K562 (cell line): ENCODE data around the gene FNBP1. TPM values are rescaled to one million over a fixed set of nuclear protein-coding genes. Genes with fewer than 3 reads are reported as not detected.

Experiments used
- ADNP ChIP-seq: fragments of 200-800 bp; sonication (Bioruptor generic); IDR thresholded peaks from 2 replicates; pipeline ENCODE4 v1.6.1; 2016; ENCODE audit warnings: missing genetic modification characterization, missing compliant biosample characterization
- HDGF ChIP-seq: fragments of 450-650 bp; IDR thresholded peaks from 2 replicates; pipeline ENCODE4 v1.6.1; 2016
- KLF1 ChIP-seq: fragments of 450-650 bp; IDR thresholded peaks from 2 replicates; pipeline ENCODE4 v1.6.1; 2016; ENCODE audit warnings: missing genetic modification characterization, missing compliant biosample characterization
- PRMT5 ChIP-seq: sonication (generic); formaldehyde crosslinking; IDR thresholded peaks from 2 replicates; pipeline ENCODE4 v1.5.0; 2020; ENCODE audit warnings: missing genetic modification reagents
- SMAD2 ChIP-seq: fragments of 150-350 bp; IDR thresholded peaks from 2 replicates; pipeline ENCODE4 v1.6.1; 2014; ENCODE audit warnings: low read depth, mild to moderate bottlenecking, low read length
- TCF7 ChIP-seq: sonication (generic); IDR thresholded peaks from 2 replicates; pipeline ENCODE4 v1.6.1; 2016; ENCODE audit warnings: antibody characterized with exemption, borderline replicate concordance
- TEAD1 ChIP-seq, 2 experiments: fragments of 450-650 bp in 1 of 2; sonication (generic) in 1 of 2; formaldehyde crosslinking; IDR thresholded peaks; 2 replicates each; pipeline versions ENCODE4 v1.4.0 to v1.8.0; 2020 to 2022; ENCODE audit warnings: mild to moderate bottlenecking in 2 of 2, missing genetic modification reagents in 1 of 2
- ZNF431 ChIP-seq: sonication (generic); formaldehyde crosslinking; IDR thresholded peaks from 2 replicates; pipeline ENCODE4 v1.8.0; 2022; ENCODE audit warnings: mild to moderate bottlenecking, missing genetic modification reagents
- ZNF583 ChIP-seq: fragments of 250-450 bp; sonication (Bioruptor Pico); IDR thresholded peaks from 2 replicates; pipeline ENCODE4 v1.4.0; 2020
- ZNF76 ChIP-seq: fragments of 250-450 bp; sonication (Bioruptor Pico); IDR thresholded peaks from 2 replicates; pipeline ENCODE4 v1.4.0; 2020; ENCODE audit warnings: mild to moderate bottlenecking, moderate library complexity, borderline replicate concordance
- polyA plus RNA-seq, 8 experiments: library from polyadenylated mRNA; depleted of rRNA in 4 of 8; stranded (reverse) in 5 of 8; unstranded in 3 of 8; fragments of >200 nt; fragmentation: Nextera tagmentation in 2 of 8; fragmentation: Illumina TruSeq in 1 of 8; extraction: Ambion mirVana in 2 of 8; extraction: Trizol in 1 of 8; gene quantifications; 2 replicates each; pipeline versions ENCODE4 v1.2.1 to v1.2.3, GENCODE V29; 2011 to 2014; ENCODE audit warnings: inconsistent platforms in 1 of 8, missing spikeins in 1 of 8
- total RNA-seq, 7 experiments: library from RNA; depleted of rRNA in 6 of 7; stranded (reverse); fragments of >200 nt in 6 of 7; fragmentation: Illumina TruSeq in 2 of 7; extraction: Trizol in 2 of 7; gene quantifications; 2 replicates each; pipeline versions ENCODE4 v1.2.1 to v1.2.3, GENCODE V29; 2011 to 2021; ENCODE audit warnings: low replicate concordance in 1 of 7
- TF ChIP-seq, protein P1 (sequence below), 2 experiments: fragments of 450-650 bp; IDR thresholded peaks; 2 replicates each; pipeline ENCODE4 v1.6.1; 2016; ENCODE audit warnings: mild to moderate bottlenecking in 2 of 2, borderline replicate concordance in 1 of 2, low read depth in 1 of 2, moderate library complexity in 1 of 2
- TF ChIP-seq, protein P2 (sequence below), 2 experiments: fragments of 250-450 bp in 1 of 2; fragments of 450-650 bp in 1 of 2; sonication (Bioruptor Pico) in 1 of 2; IDR thresholded peaks; 2 replicates each; pipeline versions ENCODE4 v1.6.1 to v1.8.0; 2016 to 2021; ENCODE audit warnings: mild to moderate bottlenecking in 2 of 2, moderate library complexity in 2 of 2, missing compliant biosample characterization in 1 of 2, missing genetic modification characterization in 1 of 2
- TF ChIP-seq, protein P3 (sequence below): fragments of 450-650 bp; formaldehyde crosslinking; IDR thresholded peaks from 2 replicates; pipeline ENCODE4 v1.4.0; 2022; ENCODE audit warnings: missing genetic modification characterization
- TF ChIP-seq, protein P4 (sequence below): fragments of 450-650 bp; IDR thresholded peaks from 2 replicates; pipeline ENCODE4 v1.7.0; 2016; ENCODE audit warnings: borderline replicate concordance

FNBP1 gene
- total and polyA plus RNA-seq, 9 of the 15 experiments (the other 6 are each of a cell fraction or from before 2014, with no cell fraction given) = 1.8 to 14.9 (median 7.6) TPM

DNA sequence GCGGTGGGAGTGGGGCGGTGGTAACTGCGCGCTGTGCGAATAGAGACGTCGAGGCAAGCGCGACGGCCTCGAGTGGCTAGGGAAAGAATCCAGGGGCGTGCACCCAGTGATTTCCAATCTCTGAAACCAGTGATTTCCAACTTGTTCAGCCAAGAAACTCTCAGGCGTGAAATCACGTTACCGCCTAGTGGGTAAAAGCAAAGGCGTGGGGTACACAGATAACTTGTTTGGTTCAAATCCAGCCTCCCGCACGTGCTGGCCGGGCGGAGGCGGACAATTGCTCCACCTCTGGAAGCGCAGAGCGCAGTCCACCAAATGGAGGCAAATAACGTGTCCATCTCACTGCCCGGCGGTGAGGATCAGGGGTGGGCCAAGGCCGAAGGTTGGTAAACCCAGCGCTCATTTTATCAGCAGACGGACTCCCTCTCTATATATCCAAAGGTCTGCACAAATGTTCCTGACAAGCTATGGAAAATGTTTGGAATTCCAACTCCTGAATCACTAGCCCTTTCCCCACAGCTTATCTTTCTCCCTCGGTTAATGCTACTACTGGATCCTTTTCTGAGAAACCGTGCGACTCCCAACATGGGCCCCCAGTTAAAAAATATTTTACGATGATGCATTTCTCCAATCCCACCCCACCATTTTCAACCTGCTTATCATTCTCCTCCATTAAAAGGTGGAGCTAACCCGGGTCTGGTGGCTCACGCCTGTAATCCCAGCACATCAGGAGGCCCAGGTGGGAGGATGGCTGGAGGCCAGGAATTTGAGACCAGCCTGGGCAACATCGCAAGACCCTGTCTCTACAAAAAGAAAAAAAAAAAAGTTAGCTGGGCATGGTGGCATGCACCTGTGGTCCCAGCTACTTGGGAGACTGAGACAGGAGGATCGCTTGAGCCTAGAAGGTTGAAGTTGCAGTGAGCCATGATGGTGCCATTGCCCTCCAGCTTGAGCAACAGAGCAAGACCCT is 950 bp upstream of the FNBP1 start (continued):
- TF ChIP-seq, protein P1, sequence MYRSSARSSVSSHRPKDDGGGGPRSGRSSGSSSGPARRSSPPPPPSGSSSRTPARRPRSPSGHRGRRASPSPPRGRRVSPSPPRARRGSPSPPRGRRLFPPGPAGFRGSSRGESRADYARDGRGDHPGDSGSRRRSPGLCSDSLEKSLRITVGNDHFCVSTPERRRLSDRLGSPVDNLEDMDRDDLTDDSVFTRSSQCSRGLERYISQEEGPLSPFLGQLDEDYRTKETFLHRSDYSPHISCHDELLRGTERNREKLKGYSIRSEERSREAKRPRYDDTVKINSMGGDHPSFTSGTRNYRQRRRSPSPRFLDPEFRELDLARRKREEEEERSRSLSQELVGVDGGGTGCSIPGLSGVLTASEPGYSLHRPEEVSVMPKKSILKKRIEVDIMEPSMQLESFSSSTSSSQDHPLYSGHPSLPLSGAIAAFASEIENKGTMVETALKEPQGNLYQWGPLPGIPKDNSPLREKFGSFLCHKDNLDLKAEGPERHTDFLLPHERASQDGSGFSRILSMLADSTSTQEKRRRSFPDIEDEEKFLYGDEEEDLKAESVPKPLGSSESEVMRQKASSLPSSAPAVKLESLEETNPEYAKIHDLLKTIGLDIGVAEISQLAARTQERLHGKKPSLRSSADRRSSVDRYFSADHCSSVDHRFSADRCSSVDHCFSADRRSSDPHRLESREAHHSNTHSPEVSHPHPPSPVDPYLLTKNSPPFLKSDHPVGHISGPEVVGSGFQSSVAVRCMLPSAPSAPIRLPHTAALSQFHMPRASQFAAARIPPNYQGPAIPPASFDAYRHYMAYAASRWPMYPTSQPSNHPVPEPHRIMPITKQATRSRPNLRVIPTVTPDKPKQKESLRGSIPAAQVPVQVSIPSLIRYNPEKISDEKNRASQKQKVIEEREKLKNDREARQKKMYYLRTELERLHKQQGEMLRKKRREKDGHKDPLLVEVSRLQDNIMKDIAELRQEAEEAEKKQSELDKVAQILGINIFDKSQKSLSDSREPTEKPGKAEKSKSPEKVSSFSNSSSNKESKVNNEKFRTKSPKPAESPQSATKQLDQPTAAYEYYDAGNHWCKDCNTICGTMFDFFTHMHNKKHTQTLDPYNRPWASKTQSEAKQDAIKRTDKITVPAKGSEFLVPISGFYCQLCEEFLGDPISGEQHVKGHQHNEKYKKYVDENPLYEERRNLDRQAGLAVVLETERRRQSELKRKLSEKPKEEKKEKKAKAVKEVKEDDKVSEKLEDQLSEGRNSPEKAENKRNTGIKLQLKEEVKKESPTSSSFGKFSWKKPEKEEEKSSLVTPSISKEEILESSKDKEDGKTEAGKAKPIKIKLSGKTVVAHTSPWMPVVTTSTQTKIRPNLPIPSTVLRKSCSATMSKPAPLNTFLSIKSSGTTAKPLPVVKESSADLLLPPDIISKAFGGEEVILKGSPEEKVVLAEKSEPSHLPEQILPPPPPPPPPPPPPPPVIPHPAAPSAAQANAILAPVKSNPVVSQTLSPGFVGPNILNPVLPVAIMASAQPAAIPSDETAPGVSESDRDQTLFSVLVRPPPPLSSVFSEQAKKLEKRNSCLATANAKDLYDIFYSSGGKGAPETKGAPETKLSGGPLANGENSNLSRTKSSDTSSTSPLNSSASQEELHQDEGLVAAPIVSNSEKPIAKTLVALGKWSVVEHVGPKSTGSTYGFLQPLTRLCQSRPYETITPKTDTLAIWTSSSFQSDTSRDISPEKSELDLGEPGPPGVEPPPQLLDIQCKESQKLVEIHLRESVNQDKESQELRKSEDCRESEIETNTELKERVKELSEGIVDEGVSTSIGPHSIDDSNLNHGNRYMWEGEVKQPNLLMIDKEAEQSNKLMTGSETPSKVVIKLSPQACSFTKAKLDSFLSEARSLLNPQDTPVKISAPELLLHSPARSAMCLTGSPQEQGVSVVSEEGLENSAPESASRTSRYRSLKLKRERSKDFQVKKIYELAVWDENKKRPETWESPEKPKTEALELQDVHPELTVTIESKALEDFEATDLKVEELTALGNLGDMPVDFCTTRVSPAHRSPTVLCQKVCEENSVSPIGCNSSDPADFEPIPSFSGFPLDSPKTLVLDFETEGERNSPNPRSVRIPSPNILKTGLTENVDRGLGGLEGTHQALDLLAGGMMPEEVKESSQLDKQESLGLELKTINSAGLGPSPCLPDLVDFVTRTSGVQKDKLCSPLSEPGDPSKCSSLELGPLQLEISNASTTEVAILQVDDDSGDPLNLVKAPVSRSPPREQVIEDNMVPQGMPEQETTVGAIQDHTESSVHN (IDR thresholded peaks at IDR 0.05; ENCODE audit: borderline replicate concordance in 1 of 2, low read depth in 1 of 2) = no peak
- TF ChIP-seq PRMT5 (CRISPR knock-in tag) (no peak), SMAD2 (no peak), ZNF583 (CRISPR knock-in tag) (no peak), ZNF431 (CRISPR knock-in tag) (peak; percentile 73; the same call in 1 of the 2 replicates), ADNP (tag) (no peak), TCF7 (no peak), ZNF76 (0 out of 2 replicates have a peak, but pooled peaks have one; percentile 29), TEAD1 (CRISPR knock-in tag; IDR thresholded peaks at IDR 0.05) (peak in 1 of 2 experiments; percentile 76; a peak in 2 of 4 replicates), KLF1 (tag) (peak; percentile 84), HDGF (no peak)
- TF ChIP-seq, protein P2, sequence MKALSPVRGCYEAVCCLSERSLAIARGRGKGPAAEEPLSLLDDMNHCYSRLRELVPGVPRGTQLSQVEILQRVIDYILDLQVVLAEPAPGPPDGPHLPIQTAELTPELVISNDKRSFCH (CRISPR knock-in tag; IDR thresholded peaks at IDR 0.05) = no peak
- TF ChIP-seq, protein P2 (tag; IDR thresholded peaks at IDR 0.05) = peak; percentile 95
- TF ChIP-seq, protein P3, sequence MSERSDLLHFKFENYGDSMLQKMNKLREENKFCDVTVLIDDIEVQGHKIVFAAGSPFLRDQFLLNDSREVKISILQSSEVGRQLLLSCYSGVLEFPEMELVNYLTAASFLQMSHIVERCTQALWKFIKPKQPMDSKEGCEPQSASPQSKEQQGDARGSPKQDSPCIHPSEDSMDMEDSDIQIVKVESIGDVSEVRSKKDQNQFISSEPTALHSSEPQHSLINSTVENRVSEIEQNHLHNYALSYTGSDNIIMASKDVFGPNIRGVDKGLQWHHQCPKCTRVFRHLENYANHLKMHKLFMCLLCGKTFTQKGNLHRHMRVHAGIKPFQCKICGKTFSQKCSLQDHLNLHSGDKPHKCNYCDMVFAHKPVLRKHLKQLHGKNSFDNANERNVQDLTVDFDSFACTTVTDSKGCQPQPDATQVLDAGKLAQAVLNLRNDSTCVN (CRISPR knock-in tag) = no peak
- TF ChIP-seq, protein P4, sequence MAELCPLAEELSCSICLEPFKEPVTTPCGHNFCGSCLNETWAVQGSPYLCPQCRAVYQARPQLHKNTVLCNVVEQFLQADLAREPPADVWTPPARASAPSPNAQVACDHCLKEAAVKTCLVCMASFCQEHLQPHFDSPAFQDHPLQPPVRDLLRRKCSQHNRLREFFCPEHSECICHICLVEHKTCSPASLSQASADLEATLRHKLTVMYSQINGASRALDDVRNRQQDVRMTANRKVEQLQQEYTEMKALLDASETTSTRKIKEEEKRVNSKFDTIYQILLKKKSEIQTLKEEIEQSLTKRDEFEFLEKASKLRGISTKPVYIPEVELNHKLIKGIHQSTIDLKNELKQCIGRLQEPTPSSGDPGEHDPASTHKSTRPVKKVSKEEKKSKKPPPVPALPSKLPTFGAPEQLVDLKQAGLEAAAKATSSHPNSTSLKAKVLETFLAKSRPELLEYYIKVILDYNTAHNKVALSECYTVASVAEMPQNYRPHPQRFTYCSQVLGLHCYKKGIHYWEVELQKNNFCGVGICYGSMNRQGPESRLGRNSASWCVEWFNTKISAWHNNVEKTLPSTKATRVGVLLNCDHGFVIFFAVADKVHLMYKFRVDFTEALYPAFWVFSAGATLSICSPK = no peak
